ENCODE results near the gene MACROD1. TPM values are rescaled to one million over a fixed set of nuclear protein-coding genes. Genes with fewer than 3 reads are reported as not detected.

The MACROD1 gene
- total and polyA plus RNA-seq, 2 of the 13 experiments (the other 11 are each of a cell fraction or from before 2014, with no cell fraction given) = 23.1 to 34.5 TPM

- 0 out of 2 replicates have a peak, but pooled peaks have one; percentile 75 for TF ChIP-seq ZFYVE20 (CRISPR knock-in tag; IDR thresholded peaks at IDR 0.05; ENCODE audit: borderline replicate concordance, low read depth)
- peak; percentile 87 for TF ChIP-seq HIC2 (CRISPR knock-in tag; IDR thresholded peaks at IDR 0.05; ENCODE audit: low read depth)
- TF ChIP-seq NR2F6 (IDR thresholded peaks at IDR 0.05) = peak; percentile 89
- TF ChIP-seq NR2F6 (CRISPR knock-in tag; IDR thresholded peaks at IDR 0.05) = peak; percentile 97
- TF ChIP-seq NAIF1 (CRISPR knock-in tag; IDR thresholded peaks at IDR 0.05; ENCODE audit: borderline replicate concordance) = no peak
- TF ChIP-seq NFRKB (IDR thresholded peaks at IDR 0.05) = no peak
- peak; percentile 96 for TF ChIP-seq PITX1 (CRISPR knock-in tag; IDR thresholded peaks at IDR 0.05)
- peak; percentile 64; the same call in 1 of the 2 replicates for TF ChIP-seq MEIS1 (CRISPR knock-in tag; IDR thresholded peaks at IDR 0.05; ENCODE audit: borderline replicate concordance)
- no peak for TF ChIP-seq ZNF816 (CRISPR knock-in tag; IDR thresholded peaks at IDR 0.05; ENCODE audit: borderline replicate concordance)
- TF ChIP-seq KDM1A (CRISPR knock-in tag; IDR thresholded peaks at IDR 0.05) = no peak
- 0 out of 2 replicates have a peak, but pooled peaks have one; percentile 32 for TF ChIP-seq ZNF761 (CRISPR knock-in tag; conservative IDR thresholded peaks at IDR 0.05)
- peak; percentile 87 for TF ChIP-seq RXRA (CRISPR knock-in tag; IDR thresholded peaks at IDR 0.05)
- TF ChIP-seq ZNF337 (CRISPR knock-in tag; IDR thresholded peaks at IDR 0.05; ENCODE audit: borderline replicate concordance, low read depth) = no peak
- no peak for TF ChIP-seq FIP1L1 (IDR thresholded peaks at IDR 0.05; ENCODE audit: borderline replicate concordance, insufficient read depth, low read depth, low read length)
- TF ChIP-seq ZBTB37 (CRISPR knock-in tag; IDR thresholded peaks at IDR 0.05) = no peak
- no peak for TF ChIP-seq ZNF550 (CRISPR knock-in tag; IDR thresholded peaks at IDR 0.05; ENCODE audit: borderline replicate concordance)
- peak; percentile 89 for TF ChIP-seq ZNF264 (CRISPR knock-in tag; IDR thresholded peaks at IDR 0.05)
- no peak for TF ChIP-seq CENPBD1 (CRISPR knock-in tag; IDR thresholded peaks at IDR 0.05; ENCODE audit: borderline replicate concordance, low read depth)
- peak; percentile 95 for TF ChIP-seq SP5 (CRISPR knock-in tag; IDR thresholded peaks at IDR 0.05; ENCODE audit: borderline replicate concordance, low read depth)
- TF ChIP-seq DR1 (CRISPR knock-in tag; IDR thresholded peaks at IDR 0.05) = peak; percentile 43; the same call in 1 of the 2 replicates
- TF ChIP-seq HNF1A (IDR thresholded peaks at IDR 0.05; ENCODE audit: low read depth) = no peak
- no peak for TF ChIP-seq HNF1A (CRISPR knock-in tag; IDR thresholded peaks at IDR 0.05; ENCODE audit: borderline replicate concordance)
- TF ChIP-seq SNAPC5 (CRISPR knock-in tag; IDR thresholded peaks at IDR 0.05; ENCODE audit: borderline replicate concordance) = no peak
Measured at GRCh38 chr11:64007629-64008282, 158.2 kb downstream of the MACROD1 start (continued).

All from HepG2 (cell line).